ENCODE data around the gene DYNC2I2.

DNA sequence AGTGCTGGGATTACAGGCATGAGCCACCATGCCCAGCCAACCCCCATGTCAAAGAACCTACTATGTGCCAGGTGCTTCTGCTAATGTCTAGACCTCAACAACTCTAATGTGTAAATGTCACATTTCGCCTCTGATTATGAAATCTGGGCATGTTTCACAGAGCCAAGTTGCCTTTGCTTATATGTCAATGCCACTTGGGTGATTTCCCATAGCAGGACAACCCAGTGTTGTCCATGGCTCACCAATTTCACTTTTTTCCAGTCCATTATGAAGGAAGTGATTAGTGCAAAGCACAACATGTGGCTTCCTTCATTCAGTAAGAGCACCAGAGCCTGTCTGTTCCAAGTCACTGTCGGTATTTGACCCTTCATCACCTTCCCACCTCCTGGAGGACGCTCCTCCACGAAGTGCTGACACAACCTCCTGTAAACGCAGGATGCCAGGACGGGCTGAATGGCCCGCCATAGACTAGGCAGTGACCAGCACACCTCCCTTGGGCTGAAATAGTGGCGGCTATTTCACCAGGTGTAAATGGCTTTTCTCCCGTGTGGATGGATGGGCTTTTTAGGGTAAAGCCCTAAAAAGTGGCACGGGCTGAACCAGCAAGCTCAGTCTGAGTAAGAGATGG is 44.7 kb upstream of the DYNC2I2 start:
- TF ChIP-seq GABPA (IDR thresholded peaks at IDR 0.05; ENCODE audit: low read depth) (no peak), EP300 (IDR thresholded peaks at IDR 0.05; ENCODE audit: borderline replicate concordance in 1 of 2, low read depth in 1 of 2, low read length in 1 of 2) (no peak), POLR2AphosphoS5 (IDR thresholded peaks at IDR 0.05; ENCODE audit: low read depth, low read length) (no peak), RCOR1 (IDR thresholded peaks at IDR 0.05; ENCODE audit: low read length) (no peak), TEAD4 (IDR thresholded peaks at IDR 0.05; ENCODE audit: borderline replicate concordance, insufficient read depth) (no peak), FOXM1 (IDR thresholded peaks at IDR 0.05; ENCODE audit: low read depth) (no peak), JUND (IDR thresholded peaks at IDR 0.05) (no peak), RAD21 (IDR thresholded peaks at IDR 0.05; ENCODE audit: low read length) (no peak), EZH2phosphoT487 (IDR thresholded peaks at IDR 0.05; ENCODE audit: borderline replicate concordance, low read depth) (no peak), CHD2 (IDR thresholded peaks at IDR 0.05; ENCODE audit: low read length, partially characterized antibody) (no peak)
- TF ChIP-seq, protein P1, sequence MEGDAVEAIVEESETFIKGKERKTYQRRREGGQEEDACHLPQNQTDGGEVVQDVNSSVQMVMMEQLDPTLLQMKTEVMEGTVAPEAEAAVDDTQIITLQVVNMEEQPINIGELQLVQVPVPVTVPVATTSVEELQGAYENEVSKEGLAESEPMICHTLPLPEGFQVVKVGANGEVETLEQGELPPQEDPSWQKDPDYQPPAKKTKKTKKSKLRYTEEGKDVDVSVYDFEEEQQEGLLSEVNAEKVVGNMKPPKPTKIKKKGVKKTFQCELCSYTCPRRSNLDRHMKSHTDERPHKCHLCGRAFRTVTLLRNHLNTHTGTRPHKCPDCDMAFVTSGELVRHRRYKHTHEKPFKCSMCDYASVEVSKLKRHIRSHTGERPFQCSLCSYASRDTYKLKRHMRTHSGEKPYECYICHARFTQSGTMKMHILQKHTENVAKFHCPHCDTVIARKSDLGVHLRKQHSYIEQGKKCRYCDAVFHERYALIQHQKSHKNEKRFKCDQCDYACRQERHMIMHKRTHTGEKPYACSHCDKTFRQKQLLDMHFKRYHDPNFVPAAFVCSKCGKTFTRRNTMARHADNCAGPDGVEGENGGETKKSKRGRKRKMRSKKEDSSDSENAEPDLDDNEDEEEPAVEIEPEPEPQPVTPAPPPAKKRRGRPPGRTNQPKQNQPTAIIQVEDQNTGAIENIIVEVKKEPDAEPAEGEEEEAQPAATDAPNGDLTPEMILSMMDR (IDR thresholded peaks at IDR 0.05): no peak
- TF ChIP-seq, protein P2, sequence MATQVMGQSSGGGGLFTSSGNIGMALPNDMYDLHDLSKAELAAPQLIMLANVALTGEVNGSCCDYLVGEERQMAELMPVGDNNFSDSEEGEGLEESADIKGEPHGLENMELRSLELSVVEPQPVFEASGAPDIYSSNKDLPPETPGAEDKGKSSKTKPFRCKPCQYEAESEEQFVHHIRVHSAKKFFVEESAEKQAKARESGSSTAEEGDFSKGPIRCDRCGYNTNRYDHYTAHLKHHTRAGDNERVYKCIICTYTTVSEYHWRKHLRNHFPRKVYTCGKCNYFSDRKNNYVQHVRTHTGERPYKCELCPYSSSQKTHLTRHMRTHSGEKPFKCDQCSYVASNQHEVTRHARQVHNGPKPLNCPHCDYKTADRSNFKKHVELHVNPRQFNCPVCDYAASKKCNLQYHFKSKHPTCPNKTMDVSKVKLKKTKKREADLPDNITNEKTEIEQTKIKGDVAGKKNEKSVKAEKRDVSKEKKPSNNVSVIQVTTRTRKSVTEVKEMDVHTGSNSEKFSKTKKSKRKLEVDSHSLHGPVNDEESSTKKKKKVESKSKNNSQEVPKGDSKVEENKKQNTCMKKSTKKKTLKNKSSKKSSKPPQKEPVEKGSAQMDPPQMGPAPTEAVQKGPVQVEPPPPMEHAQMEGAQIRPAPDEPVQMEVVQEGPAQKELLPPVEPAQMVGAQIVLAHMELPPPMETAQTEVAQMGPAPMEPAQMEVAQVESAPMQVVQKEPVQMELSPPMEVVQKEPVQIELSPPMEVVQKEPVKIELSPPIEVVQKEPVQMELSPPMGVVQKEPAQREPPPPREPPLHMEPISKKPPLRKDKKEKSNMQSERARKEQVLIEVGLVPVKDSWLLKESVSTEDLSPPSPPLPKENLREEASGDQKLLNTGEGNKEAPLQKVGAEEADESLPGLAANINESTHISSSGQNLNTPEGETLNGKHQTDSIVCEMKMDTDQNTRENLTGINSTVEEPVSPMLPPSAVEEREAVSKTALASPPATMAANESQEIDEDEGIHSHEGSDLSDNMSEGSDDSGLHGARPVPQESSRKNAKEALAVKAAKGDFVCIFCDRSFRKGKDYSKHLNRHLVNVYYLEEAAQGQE (IDR thresholded peaks at IDR 0.05; ENCODE audit: low read depth, low read length): no peak
- TF ChIP-seq, protein P3, sequence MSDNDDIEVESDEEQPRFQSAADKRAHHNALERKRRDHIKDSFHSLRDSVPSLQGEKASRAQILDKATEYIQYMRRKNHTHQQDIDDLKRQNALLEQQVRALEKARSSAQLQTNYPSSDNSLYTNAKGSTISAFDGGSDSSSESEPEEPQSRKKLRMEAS (IDR thresholded peaks at IDR 0.05; ENCODE audit: low read depth): no peak
- TF ChIP-seq, protein P4, sequence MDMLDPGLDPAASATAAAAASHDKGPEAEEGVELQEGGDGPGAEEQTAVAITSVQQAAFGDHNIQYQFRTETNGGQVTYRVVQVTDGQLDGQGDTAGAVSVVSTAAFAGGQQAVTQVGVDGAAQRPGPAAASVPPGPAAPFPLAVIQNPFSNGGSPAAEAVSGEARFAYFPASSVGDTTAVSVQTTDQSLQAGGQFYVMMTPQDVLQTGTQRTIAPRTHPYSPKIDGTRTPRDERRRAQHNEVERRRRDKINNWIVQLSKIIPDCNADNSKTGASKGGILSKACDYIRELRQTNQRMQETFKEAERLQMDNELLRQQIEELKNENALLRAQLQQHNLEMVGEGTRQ (IDR thresholded peaks at IDR 0.05; ENCODE audit: borderline replicate concordance, low read depth, low read length): no peak

All from SK-N-SH (cell line).